PFSK-1 (cell line): Measurements from ENCODE around the gene FAM234A.

Experiments used
- FOXP2 ChIP-seq: optimal IDR thresholded peaks from 2 replicates; pipeline ENCODE3; 2011; ENCODE audit warnings: borderline replicate concordance, control low read depth, inconsistent platforms; ENCODE audit not compliant: insufficient read depth; ENCODE audit errors: extremely low read length, extremely low read depth
- REST ChIP-seq, 2 experiments: IDR thresholded peaks; 2 replicates each; pipeline versions ENCODE4 v1.6.1 to v1.8.0; 2011 to 2012; ENCODE audit warnings: low read depth in 2 of 2, low read length in 2 of 2, control low read depth in 1 of 2, inconsistent platforms in 1 of 2, mild to moderate bottlenecking in 1 of 2, moderate library complexity in 1 of 2; ENCODE audit not compliant: insufficient read depth in 1 of 2
- SIN3A ChIP-seq: IDR thresholded peaks from 2 replicates; pipeline ENCODE4 v1.6.1; 2012; ENCODE audit warnings: mild to moderate bottlenecking, low read length, moderate library complexity, borderline replicate concordance; ENCODE audit not compliant: insufficient read depth

- TF ChIP-seq FOXP2 (no peak), REST (IDR thresholded peaks at IDR 0.05; ENCODE audit: insufficient read depth in 1 of 2, low read depth in 2 of 2, low read length in 2 of 2) (no peak), SIN3A (no peak)
These were observed 34.2 kb upstream of the FAM234A start for GRCh38 chr16:200388-200787.
